ENCODE results near the gene RBMX.
"Not testable (repeated sequence)": the region's sequence is repeated elsewhere in the genome, so short reads cannot be mapped to it uniquely, and the experiment has no call there.

The RBMX gene

DNA sequence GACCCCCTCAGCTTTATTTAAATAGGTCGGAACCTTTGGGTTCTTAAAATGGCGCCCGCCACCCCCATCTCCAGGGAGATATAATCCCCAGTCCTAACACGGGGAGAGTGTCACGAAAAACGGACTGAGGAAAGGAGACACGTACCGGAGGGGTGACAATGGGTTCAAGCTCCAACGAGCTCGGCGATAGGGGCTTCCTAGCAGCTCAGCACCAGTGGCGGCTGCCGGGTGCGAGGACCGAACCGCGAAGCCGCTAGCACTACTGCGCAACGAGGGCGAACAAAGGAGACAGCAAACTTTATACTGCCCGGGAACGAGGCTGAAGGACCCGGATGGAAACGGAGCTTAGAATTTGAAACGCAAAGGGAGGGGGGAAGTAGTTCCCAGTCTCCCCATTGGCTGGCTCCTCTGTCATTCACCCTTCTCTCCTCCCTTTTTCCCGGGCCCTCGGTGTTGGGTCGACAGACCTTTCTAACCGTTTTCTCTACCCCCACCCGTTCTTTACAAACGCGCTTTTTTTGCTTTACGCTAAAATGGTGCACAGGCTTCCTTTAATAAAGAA lies at the start of gene RBMX:
Gene RBMX, minus strand, starts transcription at position 274 of the 562 bp plus-strand sequence. CDS start 1,298 bp downstream, outside the sequence.
- peak; percentile 99 for DNase-seq

DNA sequence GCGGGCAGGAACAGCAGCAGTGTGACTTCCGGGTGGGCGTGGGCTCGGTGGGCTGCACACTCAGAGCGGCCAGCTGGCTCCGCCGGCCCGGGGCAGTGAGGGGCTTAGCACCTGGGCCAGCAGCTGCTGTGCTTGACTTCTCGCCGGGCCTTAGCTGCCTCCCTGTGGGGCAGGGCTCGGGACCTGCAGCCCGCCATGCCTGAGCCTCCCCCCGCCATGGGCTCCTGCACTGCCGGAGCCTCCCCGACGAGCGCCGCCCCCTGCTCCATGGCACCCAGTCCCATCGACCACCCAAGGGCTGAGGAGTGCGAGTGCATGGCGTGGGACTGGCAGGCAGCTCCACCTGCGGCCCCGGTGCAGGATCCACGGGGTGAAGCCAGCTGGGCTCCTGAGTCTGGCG lies 40.9 kb upstream of the RBMX start:
- DNase-seq = not testable (repeated sequence)

- DNase-seq = no peak
These were observed 39.5 kb upstream of the RBMX start for GRCh38 chrX:136920001-136920400.

GRCh38 chrX:136916827-136917226 lies 36.3 kb upstream of the RBMX start:
- DNase-seq = no peak

DNA sequence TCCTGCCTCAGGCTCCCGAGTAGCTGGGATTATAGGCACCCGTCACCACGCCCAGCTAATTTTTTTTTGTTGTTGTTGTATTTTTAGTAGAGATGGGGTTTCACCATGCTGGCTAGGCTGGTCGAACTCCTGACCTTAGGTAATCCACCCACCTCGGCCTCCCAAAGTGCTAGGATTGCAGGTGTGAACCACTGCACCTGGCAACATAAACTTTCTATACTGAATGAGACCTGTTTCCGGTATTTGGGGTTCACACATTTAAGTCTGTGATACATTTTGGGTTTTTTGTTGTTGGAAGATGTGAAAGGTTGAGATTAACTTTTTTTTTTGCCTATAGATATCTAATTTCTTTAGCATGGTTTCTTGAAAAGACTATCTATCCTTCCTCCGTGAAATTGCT lies 31.1 kb upstream of the RBMX start:
- not testable (repeated sequence) for DNase-seq

GRCh38 chrX:136911253-136911652 lies 30.7 kb upstream of the RBMX start:
- DNase-seq = no peak

GRCh38 chrX:136910565-136911035 lies 30.1 kb upstream of the RBMX start:
- no peak for DNase-seq

DNA sequence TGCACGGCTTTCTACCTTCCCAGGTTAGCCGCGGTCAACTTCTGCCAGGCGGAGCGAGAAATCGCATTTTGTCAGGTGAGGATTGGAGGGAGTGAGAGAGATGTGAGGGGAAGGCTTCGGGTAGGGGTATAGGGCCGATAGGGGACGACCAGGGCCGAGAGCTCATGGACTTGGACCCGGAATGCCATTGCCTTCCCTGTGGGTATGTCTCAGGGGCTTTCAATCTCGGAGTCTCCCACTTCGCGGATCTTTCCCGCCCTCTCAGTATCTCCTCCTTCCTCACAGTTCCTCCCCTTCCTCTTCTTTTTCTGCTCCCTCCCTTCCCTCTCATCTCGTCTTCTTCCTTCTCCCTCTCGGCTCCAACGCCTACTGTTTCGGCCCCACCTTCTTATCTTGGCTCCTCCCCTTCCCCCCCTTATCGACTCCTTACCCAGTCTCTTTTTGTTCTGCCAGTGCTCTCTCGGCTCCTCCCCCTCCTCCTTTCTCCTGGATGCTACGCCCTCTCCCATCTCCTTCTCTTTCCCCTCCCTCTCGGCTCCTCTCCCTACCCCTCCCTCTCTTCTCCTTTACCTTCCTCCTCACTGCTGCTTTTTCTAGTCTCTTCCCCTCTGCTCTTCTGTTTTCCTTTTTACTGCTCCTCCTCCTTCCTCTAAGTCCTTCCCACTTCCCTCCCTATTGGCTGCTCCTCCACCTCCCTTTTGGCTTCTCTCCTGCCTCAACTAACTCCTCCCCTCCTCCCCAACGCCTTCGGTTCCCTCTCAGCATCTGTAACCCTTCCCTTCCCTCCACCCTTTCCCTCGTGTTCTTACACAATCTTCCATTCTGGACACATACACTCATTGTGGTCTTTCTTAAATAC lies 29.4 kb upstream of the RBMX start:
- DNase-seq = peak; percentile 99

GRCh38 chrX:136909119-136909705 lies 28.7 kb upstream of the RBMX start:
- peak; percentile 85 for DNase-seq

DNA sequence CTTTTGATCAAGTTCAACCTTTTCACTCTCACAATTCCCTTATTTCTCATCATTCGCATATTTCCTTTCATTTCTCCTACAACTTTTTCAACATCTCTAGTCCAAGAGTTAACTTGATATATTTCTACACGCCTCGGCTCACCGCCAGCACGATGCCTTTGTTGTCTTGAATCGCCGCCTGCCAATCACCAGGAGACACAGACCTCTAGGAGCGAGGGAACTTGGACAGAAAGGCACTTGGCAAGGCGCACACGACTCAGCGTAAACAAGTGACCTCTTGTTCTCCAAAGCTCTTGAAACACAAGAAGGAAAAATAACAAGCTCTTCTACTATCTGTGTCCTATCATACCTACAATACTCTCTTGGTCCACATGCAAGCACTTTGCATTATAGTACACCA lies 27.1 kb upstream of the RBMX start:
- DNase-seq = no peak

- DNase-seq = no peak
These were observed 26.5 kb upstream of the RBMX start for GRCh38 chrX:136906921-136907510.

GRCh38 chrX:136904067-136904466 lies 23.5 kb upstream of the RBMX start:
- not testable (repeated sequence) for DNase-seq

GRCh38 chrX:136900071-136900470 lies 19.5 kb upstream of the RBMX start:
- not testable (repeated sequence) for DNase-seq

GRCh38 chrX:136899221-136899620 lies 18.7 kb upstream of the RBMX start:
- no peak for DNase-seq

DNA sequence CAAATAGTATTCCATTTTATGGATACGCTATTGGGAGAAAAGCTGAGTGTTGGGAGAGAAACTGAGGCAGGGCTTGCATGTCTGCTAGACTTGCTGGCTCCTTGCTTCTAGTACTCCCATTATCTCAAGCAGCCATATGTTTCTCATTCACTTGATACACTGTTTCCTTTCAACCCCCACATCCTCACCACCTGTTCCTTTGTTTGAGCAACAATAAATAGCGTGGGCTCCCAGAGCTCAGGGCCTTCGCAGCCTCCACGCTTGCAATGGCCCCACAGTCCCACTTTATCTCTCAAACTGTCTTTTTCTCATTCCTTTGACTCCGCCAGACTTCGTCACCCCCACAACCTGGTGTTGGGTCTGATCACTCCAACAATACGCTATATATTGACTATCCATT lies 18.2 kb upstream of the RBMX start:
- not testable (repeated sequence) for DNase-seq

DNA sequence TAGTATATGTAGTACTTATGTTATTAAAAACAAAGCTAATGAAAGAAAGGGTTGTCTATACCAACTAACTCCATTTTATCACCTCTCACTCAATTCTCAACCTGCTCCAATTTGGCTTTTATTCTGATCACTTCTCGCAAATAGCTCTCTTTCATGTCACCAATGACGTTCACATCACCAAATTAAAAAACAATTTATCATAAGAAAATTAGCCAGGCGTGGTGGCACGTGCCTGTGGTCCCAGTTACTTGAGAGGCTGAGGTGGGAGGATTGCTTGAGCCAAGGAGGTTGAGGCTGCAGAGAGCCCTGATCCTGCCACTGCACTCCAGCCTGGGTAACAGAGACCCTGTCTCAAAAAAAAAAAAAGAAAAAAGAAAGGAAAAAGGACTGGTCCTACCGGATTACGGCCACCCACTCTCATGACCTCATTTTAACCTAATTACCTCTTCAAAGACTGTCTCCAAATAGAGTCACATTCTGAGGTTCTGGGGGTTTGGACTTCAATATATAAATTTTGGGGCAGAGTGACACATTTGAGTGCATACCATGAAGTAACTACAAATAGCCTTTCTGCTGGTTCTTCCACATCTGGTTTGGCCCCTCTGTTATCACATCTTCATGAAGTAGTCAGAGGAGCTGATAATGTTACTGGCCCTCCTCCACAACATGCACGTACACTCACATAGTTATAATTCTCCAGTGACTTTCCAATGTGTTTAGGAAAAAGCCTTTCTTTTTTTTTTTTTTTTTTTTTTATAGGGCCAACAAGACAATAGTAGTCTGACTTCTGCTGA lies 15.8 kb upstream of the RBMX start:
- DNase-seq = no peak

GRCh38 chrX:136892412-136892811 lies 11.9 kb upstream of the RBMX start:
- no peak for DNase-seq

- not testable (repeated sequence) for DNase-seq
These were observed 10.1 kb upstream of the RBMX start for GRCh38 chrX:136890596-136890995.

- DNase-seq = no peak
These were observed 8.7 kb upstream of the RBMX start for GRCh38 chrX:136889269-136889668.

- DNase-seq = peak; percentile 71
These were observed 498 bp downstream of the RBMX start for GRCh38 chrX:136880003-136880451.

GRCh38 chrX:136879001-136879687 lies 1.4 kb downstream of the RBMX start:
- DNase-seq = peak; percentile 23

- no peak for DNase-seq
These were observed 2.1 kb downstream of the RBMX start for GRCh38 chrX:136878423-136878822.

Measured in NCI-H2227 treated with DMSO at 0.1 percent for 48 hours (cell line).